Erythroblast (primary cell): ENCODE measurements around the gene SMIM13.

ENCODE experiments used
- DNase-seq, 2 experiments: peaks; one replicate each; lab custom pipeline; 2025; lab: John Stamatoyannopoulos, UW
- GATA1 ChIP-seq: IDR thresholded peaks from 2 replicates; pipeline ENCODE4 v1.6.1; 2011; ENCODE audit warnings: low read depth, mild to moderate bottlenecking, control low read depth, low read length, moderate library complexity
- POLR2A ChIP-seq: IDR thresholded peaks from 2 replicates; pipeline ENCODE4 v1.6.1; 2011; ENCODE audit warnings: mild to moderate bottlenecking, low read length

SMIM13 gene

DNA sequence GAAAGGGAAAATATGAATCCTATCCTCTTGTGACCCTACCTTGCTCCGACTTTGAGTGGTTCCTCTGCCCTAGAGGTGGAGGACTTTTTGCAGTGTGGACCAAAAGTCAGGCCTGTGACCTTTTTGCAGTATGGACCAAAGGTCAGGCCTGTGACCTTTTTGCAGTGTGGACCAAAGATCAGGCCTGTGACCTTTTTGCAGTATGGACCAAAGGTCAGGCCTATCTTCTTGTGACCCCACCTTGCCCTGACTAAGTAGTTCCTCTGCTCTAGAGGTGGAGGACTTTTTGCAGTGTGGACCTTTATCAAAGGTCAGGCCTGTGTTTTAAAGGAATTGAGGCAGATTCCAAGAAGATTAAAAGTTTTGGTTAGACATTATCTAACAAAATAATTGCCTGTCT lies 28.7 kb downstream of the SMIM13 start:
- no peak for DNase-seq
- TF ChIP-seq POLR2A: no peak
- TF ChIP-seq GATA1: no peak

DNA sequence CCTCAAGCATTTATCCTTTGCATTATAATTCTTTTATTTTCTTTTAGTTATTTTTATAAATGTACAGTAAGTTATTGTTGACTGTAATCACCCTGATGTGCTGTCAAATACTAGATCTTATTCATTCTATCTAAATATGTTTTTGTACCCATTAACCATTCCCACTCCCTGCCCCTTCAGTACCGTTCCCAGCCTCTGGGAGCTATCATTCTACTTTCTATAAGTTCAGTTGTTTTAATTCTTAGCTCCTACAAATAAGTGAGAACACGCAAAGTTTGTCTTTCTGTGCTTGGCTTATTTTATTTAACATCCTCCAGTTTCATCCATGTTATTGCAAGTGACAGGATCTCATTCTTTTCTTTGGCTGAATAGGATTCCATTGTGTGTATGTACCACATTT lies 30.3 kb downstream of the SMIM13 start:
- no peak for DNase-seq
- TF ChIP-seq GATA1 (no peak), POLR2A (no peak)

DNA sequence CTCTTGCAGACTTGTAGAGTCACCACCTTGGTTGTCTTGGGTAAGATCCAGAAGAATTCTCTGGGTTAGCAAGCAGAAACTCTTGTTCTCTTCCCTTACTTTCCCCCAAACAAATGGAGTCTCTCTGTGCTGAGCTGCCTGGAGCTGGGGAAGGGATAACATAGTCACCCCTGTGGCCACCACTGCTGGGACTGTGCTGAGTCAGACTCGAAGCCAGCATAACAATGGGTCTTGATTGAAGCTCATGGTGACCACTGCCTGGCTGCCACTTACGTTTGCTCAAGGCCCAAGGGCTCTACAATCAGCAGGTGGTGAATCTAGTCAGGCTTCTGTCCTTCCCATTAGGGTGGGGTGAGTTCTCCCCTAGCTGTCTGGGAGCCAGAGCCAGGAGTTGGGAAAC lies 33.2 kb downstream of the SMIM13 start:
- TF ChIP-seq POLR2A (no peak), GATA1 (no peak)

DNA sequence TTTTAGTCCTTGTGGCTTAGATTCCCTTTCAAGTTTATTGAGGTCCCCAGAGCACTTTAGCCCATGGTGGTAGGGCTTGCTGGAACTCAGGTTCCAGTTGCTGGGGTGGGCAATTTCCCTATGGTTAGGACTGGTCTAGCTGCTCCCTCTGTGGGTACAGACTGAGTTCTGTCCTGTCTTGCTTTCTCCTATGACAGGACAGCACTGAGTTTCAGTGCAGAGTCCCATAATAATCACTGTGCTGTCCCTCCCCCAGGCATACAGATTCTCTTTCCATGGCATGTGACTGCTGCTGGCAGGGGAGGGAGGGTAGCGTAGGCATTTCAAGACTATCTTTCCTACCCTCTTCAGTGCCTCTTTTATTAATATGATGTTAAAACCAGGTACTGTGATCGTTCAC lies 35.0 kb downstream of the SMIM13 start:
- TF ChIP-seq GATA1 (no peak), POLR2A (no peak)
- DNase-seq: no peak

More for the DNA sequence above, 33.2 kb downstream of the SMIM13 start:
- DNase-seq: no peak

DNA sequence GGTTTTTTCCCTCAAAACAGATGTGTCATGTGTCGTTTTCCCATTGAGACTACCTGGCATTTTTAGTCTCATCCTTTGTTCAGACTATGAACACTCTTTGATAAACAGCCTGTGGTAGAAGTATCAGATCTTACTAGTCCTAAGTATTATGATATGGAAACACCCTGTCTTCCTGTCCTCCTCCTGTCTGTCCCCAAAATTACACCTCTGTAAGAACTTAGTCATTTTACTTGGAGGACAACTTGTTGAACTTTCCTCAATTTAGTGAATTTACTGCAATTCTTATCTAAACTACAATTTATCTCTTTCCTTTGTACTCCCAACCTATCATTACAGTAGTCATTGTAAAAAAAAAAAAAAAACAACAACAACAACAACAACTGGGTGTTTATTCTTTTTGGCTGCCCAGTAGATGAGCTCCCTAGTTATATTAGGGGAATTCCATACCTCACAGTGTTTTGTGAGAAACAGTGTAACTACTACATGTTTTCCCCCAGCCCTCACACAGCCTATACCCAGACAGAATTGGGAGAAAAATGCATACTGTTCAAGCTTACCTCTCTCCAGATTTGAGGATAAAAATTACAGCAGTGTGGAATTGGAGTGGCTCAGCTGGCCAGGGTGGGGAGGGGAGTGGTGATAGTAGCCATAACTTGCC lies 36.4 kb downstream of the SMIM13 start:
- no peak for TF ChIP-seq GATA1
- no peak for TF ChIP-seq POLR2A
- no peak for DNase-seq

DNA sequence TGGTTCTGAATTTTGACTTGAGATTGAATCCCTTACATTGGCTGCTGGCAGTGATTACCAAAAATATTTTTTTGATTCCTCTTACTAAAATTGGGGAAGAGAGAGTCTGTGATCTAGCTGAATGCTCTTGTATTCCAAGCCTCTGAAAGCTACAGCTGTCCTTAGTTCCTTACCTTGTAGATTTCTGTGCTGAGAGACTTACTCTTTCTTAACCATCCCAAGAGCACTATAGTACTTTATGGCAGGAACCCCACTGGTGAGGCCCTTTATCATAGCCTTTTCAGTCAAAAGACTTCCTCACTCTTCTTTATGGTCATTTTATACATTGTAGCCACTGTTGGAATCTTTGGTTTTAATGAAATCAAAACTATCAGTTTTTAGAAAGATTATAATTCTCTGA lies 37.0 kb downstream of the SMIM13 start:
- TF ChIP-seq POLR2A (no peak), GATA1 (no peak)
- no peak for DNase-seq

DNA sequence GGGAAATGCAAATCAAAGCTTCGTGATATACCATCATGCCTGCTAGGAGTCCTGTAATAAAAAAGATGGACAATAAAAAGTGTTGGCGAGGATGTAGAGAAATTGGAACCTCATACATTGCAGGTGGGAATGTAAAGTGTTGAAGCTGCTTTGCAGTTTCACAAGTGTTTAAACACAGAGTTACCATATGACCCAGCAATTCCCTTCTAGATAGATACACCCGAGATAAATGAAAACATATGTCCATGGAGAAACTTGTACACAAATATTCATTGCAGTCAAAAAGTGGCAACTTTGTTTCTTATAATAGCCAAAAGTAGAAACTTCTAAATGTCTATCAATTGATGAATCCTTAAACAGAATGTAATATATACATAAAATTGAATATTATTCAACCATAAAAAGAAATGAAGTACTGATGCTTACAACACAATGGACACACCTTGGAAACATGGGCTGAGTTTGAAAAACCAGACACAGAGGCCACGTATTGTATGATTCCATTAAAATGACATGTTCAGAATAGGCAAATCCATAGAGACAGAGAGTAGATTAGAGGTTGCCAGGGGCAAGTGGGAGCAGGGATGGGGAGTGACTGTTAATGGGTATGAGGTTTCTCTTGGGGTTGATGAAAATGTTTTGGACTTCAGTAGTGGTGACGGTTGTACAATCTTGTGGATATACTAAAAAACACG lies 38.7 kb downstream of the SMIM13 start:
- TF ChIP-seq GATA1 (no peak), POLR2A (no peak)
- DNase-seq: no peak

DNA sequence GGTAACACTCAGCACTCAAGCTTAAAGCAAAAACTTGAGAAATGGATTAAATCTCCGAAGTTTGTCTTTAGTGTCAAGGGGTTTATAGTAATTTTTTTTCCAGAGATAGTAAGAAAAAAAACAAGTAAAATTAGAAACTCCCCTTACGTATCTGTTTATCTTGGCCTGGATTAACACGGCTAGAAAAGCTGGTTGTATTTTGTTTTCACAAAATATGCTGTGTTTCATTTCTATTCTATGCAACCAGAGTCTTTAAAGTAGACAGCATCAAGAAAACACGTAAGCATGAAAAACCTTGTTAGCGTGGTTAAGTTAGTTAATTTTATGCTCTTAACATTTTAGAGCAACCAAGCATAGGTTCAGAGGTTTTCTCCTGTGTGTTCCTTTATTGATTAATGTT lies 39.6 kb downstream of the SMIM13 start:
- TF ChIP-seq GATA1 (no peak), POLR2A (no peak)

DNA sequence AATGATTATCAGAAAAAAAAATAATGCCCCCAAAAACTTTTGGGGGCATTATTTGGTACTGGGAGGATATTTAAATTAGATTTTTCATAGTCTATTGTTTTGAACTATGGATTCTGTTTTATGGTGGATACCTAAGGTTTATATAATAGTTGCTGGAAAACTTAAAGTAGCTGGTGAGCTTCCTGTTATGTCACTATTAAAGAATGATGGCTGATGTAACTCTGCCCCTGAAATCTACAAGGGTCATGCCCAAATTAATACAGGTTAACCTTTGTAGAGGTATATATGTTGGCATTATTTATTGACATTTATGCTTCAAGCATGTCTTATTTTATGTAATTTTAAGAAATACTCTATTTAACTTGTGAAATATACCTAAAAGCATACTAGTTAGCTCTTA lies 43.2 kb downstream of the SMIM13 start:
- DNase-seq: no peak
- no peak for TF ChIP-seq POLR2A
- no peak for TF ChIP-seq GATA1

More for the DNA sequence above, 39.6 kb downstream of the SMIM13 start:
- no peak for DNase-seq

DNA sequence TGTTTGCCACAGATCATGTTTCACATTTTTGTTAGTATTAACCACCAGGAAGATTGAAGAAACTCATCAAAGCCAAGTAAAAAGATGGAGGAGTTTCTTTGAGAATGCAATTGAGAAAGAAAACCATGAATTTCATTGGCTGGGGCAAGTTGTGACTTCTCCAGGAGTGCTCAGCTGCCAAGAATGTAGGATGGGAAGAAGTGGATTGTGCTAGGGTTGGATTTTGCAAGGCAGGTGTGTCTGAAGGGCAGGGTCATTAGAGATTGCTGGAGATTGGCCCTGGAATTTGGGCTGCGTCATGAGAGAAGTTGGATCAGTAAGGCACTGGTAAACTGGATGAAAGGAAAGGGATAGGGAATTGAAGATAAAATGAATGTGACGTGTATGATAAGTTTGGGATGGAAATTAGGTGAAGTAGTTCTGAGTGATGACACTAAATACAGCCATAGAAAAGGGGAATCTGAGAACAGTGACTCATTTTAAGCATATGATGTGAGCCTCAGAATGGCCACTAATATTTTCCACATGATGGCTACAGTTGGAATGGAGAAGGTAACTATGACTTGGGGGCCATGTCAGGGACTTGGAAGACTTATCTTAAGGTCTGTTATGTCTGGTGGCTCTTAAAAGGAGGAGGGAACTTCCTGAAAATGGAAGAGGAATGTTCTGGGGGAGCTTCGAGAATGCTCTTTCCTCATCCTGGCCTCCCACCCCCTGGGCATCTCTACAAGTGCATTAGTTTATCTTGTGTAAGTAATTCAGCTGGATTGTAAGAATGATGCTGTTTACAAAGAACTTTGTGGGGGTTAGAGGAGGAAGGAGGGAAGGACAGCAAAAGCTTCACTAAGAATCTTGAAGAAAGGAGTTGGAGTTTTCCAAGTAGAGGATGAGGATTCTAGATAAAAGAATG lies 45.7 kb downstream of the SMIM13 start:
- TF ChIP-seq GATA1: no peak
- TF ChIP-seq POLR2A: no peak
- no peak for DNase-seq

DNA sequence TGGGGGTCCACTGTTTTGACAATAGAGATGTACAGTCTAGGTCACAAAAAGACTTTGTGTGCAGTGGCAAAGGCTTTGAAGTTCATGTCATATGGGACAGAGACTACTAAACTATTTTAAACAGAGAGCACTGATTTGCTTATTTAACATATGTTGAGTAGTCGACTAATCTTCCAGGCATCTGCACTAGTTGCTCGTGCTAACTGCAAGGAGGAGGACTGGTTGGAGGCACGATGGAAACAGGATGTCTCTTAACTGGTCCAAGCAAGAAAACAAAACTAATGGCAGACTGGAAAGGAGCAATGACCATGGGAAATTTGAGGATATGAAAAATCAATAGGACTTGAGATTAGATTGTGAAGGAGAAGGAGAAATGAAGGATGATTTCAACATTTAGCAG lies 46.4 kb downstream of the SMIM13 start:
- TF ChIP-seq GATA1 (no peak), POLR2A (no peak)
- no peak for DNase-seq

DNA sequence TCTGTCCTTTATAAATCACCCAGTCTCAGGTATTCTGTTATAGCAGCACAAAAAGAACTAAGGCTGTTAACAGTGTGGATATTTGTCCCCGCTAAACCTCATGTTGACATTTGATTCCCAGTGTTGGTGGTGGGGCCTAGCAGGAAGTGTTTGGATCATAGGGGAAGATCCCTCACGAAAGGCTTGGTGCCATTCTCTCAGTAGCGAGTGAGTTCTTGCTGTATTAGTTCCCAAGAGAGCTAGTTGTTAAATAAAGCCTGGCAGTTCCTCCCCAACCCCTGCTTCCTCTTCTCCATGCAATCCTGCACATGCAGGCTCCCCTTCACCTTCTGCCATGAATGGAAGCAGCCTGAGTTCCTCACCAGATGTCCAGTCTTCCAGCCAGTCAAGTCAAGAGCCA lies 47.7 kb downstream of the SMIM13 start:
- no peak for TF ChIP-seq GATA1
- no peak for TF ChIP-seq POLR2A
- DNase-seq: no peak

DNA sequence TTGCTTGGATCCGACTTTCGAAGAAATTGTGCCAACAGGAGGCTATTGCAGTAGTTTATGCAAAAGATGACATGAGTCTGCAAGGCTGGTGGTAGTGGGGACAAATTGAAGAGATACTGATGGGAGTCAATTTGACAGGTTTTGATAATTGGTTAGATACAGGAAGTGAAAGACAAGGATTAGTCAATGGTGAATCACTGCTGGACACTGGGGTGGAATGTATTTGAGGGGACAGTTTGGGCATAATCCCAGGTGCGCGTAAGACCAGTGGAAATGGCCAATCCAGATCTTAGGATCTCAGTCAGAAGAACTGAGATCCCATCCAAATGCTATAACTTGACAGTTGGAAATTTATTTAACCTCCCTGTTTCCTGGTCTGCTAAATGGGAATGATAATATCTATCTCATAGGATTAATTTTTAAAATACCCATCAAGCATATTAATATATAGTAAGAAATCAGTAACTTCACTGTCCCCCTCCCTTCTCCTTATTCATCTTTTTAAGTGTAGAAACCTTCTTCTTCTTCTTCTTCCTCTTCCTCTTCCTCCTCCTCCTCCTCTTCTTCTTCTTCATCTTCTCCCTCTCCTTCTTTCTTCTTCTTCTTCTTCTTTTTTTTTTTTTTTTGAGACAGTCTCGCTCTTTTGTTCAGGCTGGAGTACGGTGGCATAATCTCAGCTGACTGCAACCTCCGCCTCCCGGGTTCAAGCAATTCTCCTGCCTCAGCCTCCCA lies 48.8 kb downstream of the SMIM13 start:
- no peak for TF ChIP-seq POLR2A
- TF ChIP-seq GATA1: no peak
- no peak for DNase-seq
